HFFc6 (cell line): Measurements from ENCODE around the gene ACOT7. TPM values are rescaled to one million over a fixed set of nuclear protein-coding genes. Genes with fewer than 3 reads are reported as not detected.

Source experiments
- DNase-seq: peaks from one replicate; pipeline ENCODE4 v3.0.0-alpha.2; 2018
- H3K27ac Mint-ChIP-seq: 2 replicates; pipeline ENCODE4 v1.8.0; 2020; ENCODE audit warnings: mild to moderate bottlenecking, mixed read lengths
- H3K27me3 Mint-ChIP-seq: 2 replicates; pipeline ENCODE4 v1.8.0; 2021; ENCODE audit warnings: mild to moderate bottlenecking, moderate library complexity, mixed read lengths; ENCODE audit not compliant: insufficient read depth
- H3K36me3 Mint-ChIP-seq: 2 replicates; pipeline ENCODE4 v1.8.0; 2021; ENCODE audit warnings: low read depth, mixed read lengths
- H3K4me1 Mint-ChIP-seq: 2 replicates; pipeline ENCODE4 v1.8.0; 2020; ENCODE audit warnings: low read depth, mixed read lengths
- H3K4me3 Mint-ChIP-seq: 2 replicates; pipeline ENCODE4 v1.8.0; 2020; ENCODE audit warnings: mild to moderate bottlenecking, moderate library complexity, mixed read lengths
- H3K9me3 Mint-ChIP-seq: 2 replicates; pipeline ENCODE4 v1.8.0; 2020; ENCODE audit warnings: mild to moderate bottlenecking, mixed read lengths
- total RNA-seq, 6 experiments: library from RNA; stranded (reverse); fragmentation: NEBNext Ultra II Directional; extraction: Animal tissue kit (Norgen Biotek cat#: 25700); gene quantifications; 2 replicates in 1 of 6; 3 replicates in 5 of 6; pipeline ENCODE4 v1.2.3, GENCODE V29; 2021
- TF ChIP-seq, protein P1 (sequence below): fragments of 200-600 bp; sonication (generic); IDR thresholded peaks from 2 replicates; pipeline ENCODE4 v1.5.0; 2021; ENCODE audit warnings: antibody characterized with exemption, mild to moderate bottlenecking

ACOT7 gene
- total RNA-seq, 6 experiments from 2014 or later: 103 to 125 (median 111) TPM

DNA sequence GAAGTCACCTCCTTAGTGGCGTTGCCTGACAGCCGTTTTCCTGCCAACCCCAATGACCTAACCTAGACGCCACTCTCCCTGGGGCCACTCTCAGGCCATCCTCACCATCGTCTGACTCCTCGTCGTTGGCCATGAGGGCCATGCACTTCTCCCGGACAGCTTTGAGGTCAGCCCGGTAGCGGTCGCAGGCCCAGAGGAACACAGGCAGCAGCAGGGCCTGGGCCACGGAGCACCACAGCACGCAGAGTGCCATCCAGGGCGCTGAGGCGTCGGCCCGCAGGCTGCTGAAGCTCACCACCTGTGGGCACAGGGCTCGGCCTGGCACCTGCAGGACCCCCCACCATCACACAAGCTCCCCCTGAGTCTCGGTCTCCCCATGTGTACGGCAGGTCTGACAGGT is 142.3 kb downstream of the ACOT7 start:
- no peak overlapping the region for H3K4me3 Mint-ChIP-seq
- H3K9me3 Mint-ChIP-seq: no peaks in the 10 kb centered on the region
- no peaks in the 10 kb centered on the region for H3K36me3 Mint-ChIP-seq
- H3K27ac Mint-ChIP-seq: no peak overlapping the region
- H3K27me3 Mint-ChIP-seq: peaks cover 14% of the 10 kb centered on the region
- H3K4me1 Mint-ChIP-seq: peaks cover 6% of the 10 kb centered on the region
- TF ChIP-seq, protein P1, sequence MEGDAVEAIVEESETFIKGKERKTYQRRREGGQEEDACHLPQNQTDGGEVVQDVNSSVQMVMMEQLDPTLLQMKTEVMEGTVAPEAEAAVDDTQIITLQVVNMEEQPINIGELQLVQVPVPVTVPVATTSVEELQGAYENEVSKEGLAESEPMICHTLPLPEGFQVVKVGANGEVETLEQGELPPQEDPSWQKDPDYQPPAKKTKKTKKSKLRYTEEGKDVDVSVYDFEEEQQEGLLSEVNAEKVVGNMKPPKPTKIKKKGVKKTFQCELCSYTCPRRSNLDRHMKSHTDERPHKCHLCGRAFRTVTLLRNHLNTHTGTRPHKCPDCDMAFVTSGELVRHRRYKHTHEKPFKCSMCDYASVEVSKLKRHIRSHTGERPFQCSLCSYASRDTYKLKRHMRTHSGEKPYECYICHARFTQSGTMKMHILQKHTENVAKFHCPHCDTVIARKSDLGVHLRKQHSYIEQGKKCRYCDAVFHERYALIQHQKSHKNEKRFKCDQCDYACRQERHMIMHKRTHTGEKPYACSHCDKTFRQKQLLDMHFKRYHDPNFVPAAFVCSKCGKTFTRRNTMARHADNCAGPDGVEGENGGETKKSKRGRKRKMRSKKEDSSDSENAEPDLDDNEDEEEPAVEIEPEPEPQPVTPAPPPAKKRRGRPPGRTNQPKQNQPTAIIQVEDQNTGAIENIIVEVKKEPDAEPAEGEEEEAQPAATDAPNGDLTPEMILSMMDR: no peak
- DNase-seq: no peak

DNA sequence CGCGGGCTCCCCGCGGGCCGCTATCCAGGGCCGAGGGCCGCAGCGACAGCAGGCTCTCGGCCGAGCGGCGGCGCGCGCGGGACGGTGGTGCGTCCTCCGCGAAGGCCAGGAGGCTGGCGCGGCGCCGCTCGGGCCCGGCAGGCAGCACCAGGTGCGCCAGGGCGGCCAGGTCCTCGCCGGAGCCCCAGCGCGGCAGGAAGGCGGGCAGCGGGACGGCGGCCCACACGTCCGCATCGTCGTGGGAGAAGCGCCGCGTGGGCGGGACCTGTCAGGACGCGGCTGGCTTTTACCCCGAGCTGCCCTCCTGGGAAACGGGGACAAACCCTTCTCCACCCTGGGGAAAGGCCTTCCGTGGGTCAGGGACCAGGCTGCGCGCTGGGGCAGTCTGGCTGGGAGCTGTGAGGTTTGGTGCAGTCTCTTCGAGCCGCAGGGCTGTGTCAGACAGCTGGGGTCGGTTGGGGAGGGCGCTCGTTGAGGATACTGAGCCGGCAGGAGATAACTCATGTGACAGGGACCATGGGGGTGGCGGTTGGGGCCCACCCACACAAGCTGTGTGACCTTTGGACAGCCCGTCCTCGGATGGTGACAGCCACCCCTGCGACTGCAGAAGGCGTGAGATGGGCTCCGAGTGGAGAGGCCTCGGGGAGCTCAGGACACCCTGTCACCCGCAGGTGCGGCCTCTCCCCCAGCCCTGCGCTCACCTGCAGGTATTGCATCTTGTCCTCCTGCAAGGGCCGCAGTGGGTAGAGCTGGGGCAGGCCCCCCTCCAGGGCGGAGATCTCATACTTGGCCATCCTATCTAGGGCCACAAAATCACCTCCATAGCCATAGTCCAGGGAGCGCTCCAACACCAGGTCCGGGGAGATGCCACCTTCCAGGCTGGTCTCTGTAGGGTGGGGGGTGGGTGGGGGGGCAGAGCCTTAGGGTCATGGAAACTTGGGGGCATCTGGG is 143.6 kb downstream of the ACOT7 start:
- Mint-ChIP-seq H3K9me3 (no peaks in the 10 kb centered on the region), H3K27me3 (peaks cover 14% of the 10 kb centered on the region), H3K36me3 (no peaks in the 10 kb centered on the region), H3K4me3 (no peak overlapping the region), H3K4me1 (peaks cover 7% of the 10 kb centered on the region), H3K27ac (no peak overlapping the region)
- DNase-seq: no peak
- TF ChIP-seq, protein P1: no peak

DNA sequence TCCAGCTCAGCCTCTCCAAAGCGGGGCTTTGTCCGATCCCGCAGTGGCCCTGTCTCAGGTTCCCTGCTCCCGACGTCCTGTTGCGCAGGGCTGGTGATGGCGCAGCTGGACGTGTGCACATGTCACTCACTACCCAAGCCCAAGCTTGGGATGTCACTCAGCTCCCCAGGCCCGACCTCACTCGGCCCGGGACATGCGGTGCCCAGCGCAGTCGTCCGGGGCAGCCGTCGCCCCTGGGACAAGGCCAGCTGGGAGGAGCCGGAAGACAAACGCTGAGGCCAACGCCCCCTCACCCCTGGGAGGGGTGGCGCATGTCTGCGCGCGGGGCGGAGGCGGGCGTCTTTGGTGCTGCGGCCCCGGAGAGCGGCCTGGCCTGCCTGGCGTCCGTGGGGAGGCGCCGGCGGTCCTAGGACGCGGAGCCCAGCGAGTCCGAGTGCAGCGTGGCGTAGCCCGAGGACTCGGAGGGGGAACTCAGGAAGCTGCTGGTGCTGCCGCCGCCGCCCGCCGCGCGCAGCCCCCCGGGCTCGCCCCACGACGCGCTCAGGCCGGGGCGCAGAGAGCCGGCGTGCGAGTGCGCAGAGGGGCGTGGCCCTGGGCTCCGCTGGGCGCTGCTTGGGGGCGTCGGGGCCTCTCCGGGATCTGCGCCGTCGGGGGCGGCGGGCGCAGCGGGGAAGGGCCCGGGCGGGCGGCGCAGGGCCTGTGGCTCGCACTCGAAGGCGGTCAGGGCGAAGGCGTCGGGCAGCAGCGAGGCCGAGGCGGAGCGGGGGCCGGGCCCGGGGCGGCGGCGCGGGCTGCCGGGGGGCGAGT is 144.4 kb downstream of the ACOT7 start:
- TF ChIP-seq, protein P1: no peak
- H3K4me3 Mint-ChIP-seq: no peak overlapping the region
- peaks cover 7% of the 10 kb centered on the region for H3K4me1 Mint-ChIP-seq
- no peaks in the 10 kb centered on the region for H3K9me3 Mint-ChIP-seq
- H3K27me3 Mint-ChIP-seq: peaks cover 18% of the 10 kb centered on the region
- H3K27ac Mint-ChIP-seq: no peak overlapping the region
- no peak for DNase-seq
- no peaks in the 10 kb centered on the region for H3K36me3 Mint-ChIP-seq

DNA sequence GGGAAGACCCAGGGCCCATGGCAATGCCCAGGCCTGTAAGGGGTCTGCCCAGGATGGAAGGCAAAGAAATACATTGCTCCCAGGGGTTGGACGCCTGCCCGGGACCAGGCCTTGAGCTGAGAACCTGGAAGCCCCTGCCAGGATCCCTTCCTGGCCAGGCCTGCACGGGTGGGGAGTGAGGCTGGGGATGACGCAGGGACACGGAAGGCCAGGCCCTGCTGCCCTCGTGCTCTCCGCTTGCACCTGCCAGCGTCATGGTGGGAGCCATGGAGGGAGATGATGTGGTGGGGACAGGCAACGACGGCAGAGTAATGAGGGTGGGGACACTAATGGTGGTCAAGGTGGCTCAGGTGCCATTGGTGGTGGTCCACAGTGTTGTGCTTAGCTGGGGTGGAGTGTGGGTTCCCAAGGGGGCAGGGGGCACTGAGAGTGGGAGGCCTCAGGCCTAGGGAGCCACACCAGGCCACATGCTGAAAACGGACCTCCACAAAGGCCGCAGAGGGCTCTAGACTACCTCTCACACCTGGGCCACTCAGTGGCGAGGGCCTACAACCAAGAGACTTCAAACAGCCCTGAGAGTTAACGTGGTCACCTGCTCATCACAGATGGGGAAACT is 145.3 kb downstream of the ACOT7 start:
- Mint-ChIP-seq H3K27ac (no peak overlapping the region), H3K4me1 (peaks cover 7% of the 10 kb centered on the region), H3K4me3 (no peak overlapping the region), H3K36me3 (no peaks in the 10 kb centered on the region), H3K27me3 (peaks cover 20% of the 10 kb centered on the region), H3K9me3 (no peaks in the 10 kb centered on the region)
- no peak for DNase-seq
- TF ChIP-seq, protein P1: no peak

DNA sequence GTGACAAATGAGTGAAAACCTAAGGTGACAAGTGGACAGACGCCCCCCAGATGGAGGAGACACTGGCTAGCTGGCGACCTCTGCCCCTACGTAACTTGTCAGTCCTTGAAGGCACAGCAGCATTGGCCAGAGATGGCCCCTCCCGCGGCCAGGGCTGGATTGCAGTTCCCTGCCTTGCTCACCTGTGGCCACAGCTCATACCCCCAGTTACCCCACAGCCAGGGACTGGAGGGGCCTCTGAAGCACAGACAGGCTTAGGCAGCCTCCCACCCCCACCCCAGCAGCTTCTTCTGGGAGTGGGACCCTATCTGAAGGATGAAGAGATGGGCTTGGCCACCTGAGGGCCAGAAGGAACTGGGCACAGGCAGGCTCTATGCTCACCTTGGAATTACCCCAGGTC is 145.9 kb downstream of the ACOT7 start:
- Mint-ChIP-seq H3K4me1 (peaks cover 7% of the 10 kb centered on the region), H3K27me3 (peaks cover 20% of the 10 kb centered on the region), H3K36me3 (no peaks in the 10 kb centered on the region), H3K9me3 (no peaks in the 10 kb centered on the region), H3K4me3 (no peak overlapping the region), H3K27ac (no peak overlapping the region)
- DNase-seq: no peak
- TF ChIP-seq, protein P1: no peak
